GM10266 (cell line): ENCODE data around the gene IL1RAPL1.

ENCODE experiments used
- DNase-seq: peaks from one replicate; pipeline ENCODE4 v3.0.0; 2012; ENCODE audit errors: extremely low spot score
- CTCF ChIP-seq: IDR thresholded peaks from 2 replicates; pipeline ENCODE4 v1.5.1; 2012; ENCODE audit warnings: mild to moderate bottlenecking, low read depth; ENCODE audit not compliant: control insufficient read depth, insufficient read depth; ENCODE audit errors: missing control alignments

Gene IL1RAPL1

GRCh38 chrX:29792335-29792734 is 1205.1 kb downstream of the IL1RAPL1 start:
- DNase-seq = no peak
- no peak for TF ChIP-seq CTCF

GRCh38 chrX:29797156-29797555 is 1209.9 kb downstream of the IL1RAPL1 start:
- no peak for TF ChIP-seq CTCF
- DNase-seq = no peak

- TF ChIP-seq CTCF = no peak
- no peak for DNase-seq
Observed at GRCh38 chrX:29798469-29798868, 1211.2 kb downstream of the IL1RAPL1 start.

- TF ChIP-seq CTCF = no peak
- no peak for DNase-seq
Observed at GRCh38 chrX:29813174-29813573, 1225.9 kb downstream of the IL1RAPL1 start.

- TF ChIP-seq CTCF = no peak
- no peak for DNase-seq
Observed at GRCh38 chrX:29824176-29824906, 1237.1 kb downstream of the IL1RAPL1 start.

GRCh38 chrX:29826742-29827141 is 1239.5 kb downstream of the IL1RAPL1 start:
- DNase-seq = no peak
- TF ChIP-seq CTCF = no peak

GRCh38 chrX:29834311-29834710 is 1247.1 kb downstream of the IL1RAPL1 start:
- TF ChIP-seq CTCF = no peak
- DNase-seq = no peak
